ENCODE data around the gene TUNAR. TPM values are rescaled to one million over a fixed set of nuclear protein-coding genes. Genes with fewer than 3 reads are reported as not detected.
A peak's percentile ranks its signal among the peaks of the same experiment; 100 is the strongest.

TUNAR gene
- total and polyA plus RNA-seq, 9 of the 15 experiments (the other 6 are each of a cell fraction or from before 2014, with no cell fraction given) = not detected

DNA sequence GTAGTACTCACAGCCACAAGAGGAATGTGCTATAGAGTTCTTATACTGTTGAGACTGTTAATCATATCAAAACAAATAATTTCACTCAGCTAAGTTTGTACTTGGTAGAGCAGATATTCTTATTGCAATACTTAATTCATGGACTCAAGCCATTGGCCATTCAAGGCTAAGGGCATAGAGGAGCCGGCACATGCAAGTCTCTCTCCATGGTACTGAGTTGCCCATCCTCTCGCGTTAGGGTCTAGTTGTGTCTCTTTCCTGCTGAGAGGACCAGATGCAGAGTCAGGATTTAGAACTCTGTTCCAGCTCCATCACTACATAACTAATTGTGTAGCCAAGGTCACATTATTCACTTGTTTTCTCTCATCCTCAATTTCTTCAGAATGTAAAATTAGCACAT lies 14.4 kb upstream of the TUNAR start:
- Histone ChIP-seq H3K4me2 (ENCODE audit: insufficient read depth, low read length) (no peak overlapping the region), H3K36me3 (ENCODE audit: control insufficient read depth, insufficient read depth, low read length) (no peaks in the 10 kb centered on the region), H4K20me1 (replicated peaks; ENCODE audit: control insufficient read depth, insufficient read depth, low read length) (no peaks in the 10 kb centered on the region), H2AFZ (ENCODE audit: low read depth, low read length) (no peak overlapping the region), H3K4me3 (no peak overlapping the region), H3K9ac (ENCODE audit: insufficient read depth in 1 of 2, low read depth in 2 of 2, low read length in 2 of 2) (no peak overlapping the region), H3K9me1 (ENCODE audit: control insufficient read depth, insufficient read depth, low read length) (no peaks in the 10 kb centered on the region), H3K27ac (ENCODE audit: extremely low read depth, low read depth, low read length) (no peak overlapping the region), H3K79me2 (ENCODE audit: control insufficient read depth, insufficient read depth, low read length) (no peaks in the 10 kb centered on the region), H3K9me3 (replicated peaks; ENCODE audit: control insufficient read depth, insufficient read depth, low read depth, low read length) (no peaks in the 10 kb centered on the region), H3K27me3 (ENCODE audit: control insufficient read depth in 2 of 2, insufficient read depth in 2 of 2, low read length in 2 of 2) (no peaks in the 10 kb centered on the region), H3K4me1 (replicated peaks in 1 of 2; ENCODE audit: control insufficient read depth in 2 of 2, insufficient read depth in 2 of 2, low read length in 2 of 2) (no peaks in the 10 kb centered on the region)
- intact Hi-C loops (cut with micrococcal nuclease) (no loop called here), in situ Hi-C loops (cut with MboI) (no loop called here)
- CTCF ChIA-PET (ENCODE audit: low intra/inter-chr PET ratio) = no interaction called here
- no peak for FAIRE-seq
- no TSS peak for BruUV-seq (replicated peaks)
- TF ChIP-seq, protein P1, sequence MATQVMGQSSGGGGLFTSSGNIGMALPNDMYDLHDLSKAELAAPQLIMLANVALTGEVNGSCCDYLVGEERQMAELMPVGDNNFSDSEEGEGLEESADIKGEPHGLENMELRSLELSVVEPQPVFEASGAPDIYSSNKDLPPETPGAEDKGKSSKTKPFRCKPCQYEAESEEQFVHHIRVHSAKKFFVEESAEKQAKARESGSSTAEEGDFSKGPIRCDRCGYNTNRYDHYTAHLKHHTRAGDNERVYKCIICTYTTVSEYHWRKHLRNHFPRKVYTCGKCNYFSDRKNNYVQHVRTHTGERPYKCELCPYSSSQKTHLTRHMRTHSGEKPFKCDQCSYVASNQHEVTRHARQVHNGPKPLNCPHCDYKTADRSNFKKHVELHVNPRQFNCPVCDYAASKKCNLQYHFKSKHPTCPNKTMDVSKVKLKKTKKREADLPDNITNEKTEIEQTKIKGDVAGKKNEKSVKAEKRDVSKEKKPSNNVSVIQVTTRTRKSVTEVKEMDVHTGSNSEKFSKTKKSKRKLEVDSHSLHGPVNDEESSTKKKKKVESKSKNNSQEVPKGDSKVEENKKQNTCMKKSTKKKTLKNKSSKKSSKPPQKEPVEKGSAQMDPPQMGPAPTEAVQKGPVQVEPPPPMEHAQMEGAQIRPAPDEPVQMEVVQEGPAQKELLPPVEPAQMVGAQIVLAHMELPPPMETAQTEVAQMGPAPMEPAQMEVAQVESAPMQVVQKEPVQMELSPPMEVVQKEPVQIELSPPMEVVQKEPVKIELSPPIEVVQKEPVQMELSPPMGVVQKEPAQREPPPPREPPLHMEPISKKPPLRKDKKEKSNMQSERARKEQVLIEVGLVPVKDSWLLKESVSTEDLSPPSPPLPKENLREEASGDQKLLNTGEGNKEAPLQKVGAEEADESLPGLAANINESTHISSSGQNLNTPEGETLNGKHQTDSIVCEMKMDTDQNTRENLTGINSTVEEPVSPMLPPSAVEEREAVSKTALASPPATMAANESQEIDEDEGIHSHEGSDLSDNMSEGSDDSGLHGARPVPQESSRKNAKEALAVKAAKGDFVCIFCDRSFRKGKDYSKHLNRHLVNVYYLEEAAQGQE (IDR thresholded peaks at IDR 0.05; ENCODE audit: borderline replicate concordance) = peak; percentile 80
- TF ChIP-seq, protein P1 (CRISPR knock-in tag; IDR thresholded peaks at IDR 0.05; ENCODE audit: low read depth) = no peak
- TF ChIP-seq MIER1 (IDR thresholded peaks at IDR 0.05; ENCODE audit: low read depth) = 0 out of 2 replicates have a peak, but pooled peaks have one; percentile 56
- TF ChIP-seq EHMT2 (IDR thresholded peaks at IDR 0.05) = peak; percentile 69
- TF ChIP-seq ZKSCAN8 (CRISPR knock-in tag; IDR thresholded peaks at IDR 0.05) = no peak
- 4% methylated on average over 3 of the region's 3 CpGs for WGBS (ENCODE audit: insufficient coverage, low coverage, missing lambda C conversion rate)
- ATAC-seq = no peak
- DNase-seq (ENCODE audit: extremely low read depth in 1 of 4, low spot score in 3 of 4) = no peak
- POLR2A ChIA-PET = no interaction called here
